ENCODE results near the gene TRIM17.
"Not testable (repeated sequence)": the region's sequence is repeated elsewhere in the genome, so short reads cannot be mapped to it uniquely, and the experiment has no call there.

TRIM17 gene

DNA sequence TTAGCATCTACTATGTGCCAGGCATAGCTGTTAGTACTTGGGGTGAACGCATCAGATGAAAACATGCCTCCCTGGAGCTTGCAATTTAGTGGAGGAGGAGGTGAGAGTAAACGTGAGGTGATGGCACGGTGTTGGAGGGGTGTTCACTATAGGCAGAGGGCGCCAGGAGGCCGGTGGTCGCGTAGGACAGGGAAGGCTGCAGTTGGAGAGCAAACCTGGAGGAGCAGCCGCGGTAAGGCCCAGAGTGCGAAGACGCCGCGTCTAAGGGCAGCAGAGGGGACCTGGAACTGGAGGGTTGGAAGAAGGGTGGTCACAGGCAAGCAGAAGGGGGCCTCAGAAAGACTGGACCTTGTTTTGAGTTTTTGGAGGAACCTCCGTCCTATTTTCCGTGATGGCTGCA lies 30.2 kb upstream of the TRIM17 start:
- no peak for DNase-seq

DNA sequence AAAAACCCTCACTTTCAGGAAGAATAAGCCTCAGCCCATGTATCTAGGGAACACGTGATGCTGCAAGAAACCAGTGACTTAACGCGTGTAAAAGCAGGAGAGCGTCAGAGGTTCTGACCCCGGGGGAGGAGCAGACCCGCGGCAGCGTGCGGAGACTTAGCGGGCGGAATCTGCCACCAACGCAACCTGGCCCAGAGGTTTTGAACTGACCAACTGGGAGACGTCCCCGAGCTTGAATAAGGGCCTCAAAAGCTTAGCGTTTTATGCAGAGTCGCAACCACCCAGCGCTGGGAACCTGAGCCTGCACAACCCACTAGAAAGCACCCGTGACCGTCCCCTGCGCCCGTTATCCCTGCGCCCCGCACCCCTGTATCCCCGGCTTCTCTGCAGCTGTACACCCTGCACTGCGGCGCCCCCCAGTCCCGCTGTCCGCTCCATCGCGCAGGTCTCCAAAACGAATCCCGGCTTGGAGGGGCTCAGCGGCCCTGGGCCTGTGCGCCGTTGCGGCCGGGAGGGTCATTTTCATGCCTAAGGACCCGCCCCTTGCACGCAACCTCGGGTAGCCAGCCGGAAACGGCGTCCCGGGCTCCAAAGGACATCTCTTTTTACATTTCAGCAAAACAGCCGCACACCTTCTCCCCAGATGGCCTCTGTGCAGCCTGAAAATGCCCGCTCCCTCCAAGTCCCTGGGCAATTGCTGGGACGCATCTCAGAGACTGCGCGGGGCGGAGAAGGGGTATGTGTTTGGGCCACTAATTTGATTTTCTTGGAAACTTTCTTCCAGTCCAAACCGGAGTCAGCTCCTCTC lies 29.4 kb upstream of the TRIM17 start:
- no peak for DNase-seq

DNA sequence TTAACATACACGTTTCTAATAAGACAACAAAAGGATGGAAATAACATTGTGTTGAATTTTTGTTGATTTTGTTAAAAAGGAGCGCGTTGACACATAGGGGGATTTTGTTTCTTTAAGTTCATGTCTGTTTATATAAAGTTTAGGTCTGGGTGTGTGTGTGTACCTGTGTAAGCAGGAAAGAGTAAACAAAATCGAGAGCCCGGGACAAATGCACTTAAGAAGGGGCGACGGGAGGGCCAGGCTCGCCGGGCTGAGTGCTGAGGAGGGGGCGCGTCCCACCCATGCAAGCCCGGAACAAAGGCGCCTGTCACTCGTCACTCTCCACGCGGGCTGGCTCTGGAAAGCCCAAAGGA lies 28.8 kb upstream of the TRIM17 start:
- no peak for DNase-seq

DNA sequence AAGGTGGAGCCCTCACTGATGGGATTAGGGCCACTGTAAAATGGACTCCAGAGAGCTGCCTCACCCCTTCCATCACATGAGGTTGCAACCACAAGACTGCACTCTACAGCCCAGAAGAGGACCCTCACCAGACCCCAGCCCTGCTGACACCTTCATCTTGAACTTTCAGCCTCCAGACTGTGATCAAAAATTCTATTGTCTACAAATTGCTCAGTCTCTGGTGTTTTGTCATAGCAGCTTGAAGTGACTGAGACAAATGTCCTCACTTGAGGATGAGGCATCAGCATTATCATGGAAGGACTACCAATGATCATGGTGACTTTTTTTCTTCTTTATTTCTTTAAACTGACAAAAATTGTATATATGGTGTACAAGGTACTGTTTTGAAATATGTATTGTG lies 26.7 kb upstream of the TRIM17 start:
- no peak for DNase-seq

DNA sequence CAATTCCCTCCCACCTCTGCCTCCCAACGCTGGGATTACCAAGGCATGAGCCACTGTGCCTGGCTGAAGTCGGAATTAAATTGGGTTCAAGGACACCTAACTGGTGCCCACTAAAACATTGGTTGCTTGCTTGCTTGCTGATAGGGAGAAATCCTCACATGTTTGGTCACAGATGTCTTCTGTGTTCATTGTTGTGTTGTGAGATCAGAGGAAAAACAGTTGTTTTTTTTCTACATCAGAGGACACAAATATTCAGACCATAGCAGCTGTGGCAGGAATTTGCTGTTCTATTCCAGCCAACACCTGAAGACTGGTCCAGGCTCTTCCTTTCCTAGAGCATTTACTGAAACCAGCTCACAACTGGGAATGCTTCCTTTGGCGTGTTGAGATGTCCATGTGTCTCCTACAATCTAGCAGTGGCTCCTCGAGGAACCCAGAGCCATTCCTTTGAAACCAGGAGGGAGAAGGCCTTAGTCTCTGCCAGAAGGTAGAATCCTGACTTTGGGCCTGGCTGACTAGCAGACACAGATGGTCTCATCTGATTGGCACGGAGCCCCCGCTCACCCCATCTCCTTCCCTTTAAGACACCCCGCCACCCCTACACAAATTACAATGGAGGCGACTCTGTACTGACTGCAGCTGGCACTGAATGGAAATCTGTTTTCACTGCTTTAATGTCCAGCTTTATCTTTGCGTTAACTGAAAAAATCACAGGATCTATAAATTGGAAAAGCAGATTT lies 24.3 kb upstream of the TRIM17 start:
- DNase-seq, result no peak

DNA sequence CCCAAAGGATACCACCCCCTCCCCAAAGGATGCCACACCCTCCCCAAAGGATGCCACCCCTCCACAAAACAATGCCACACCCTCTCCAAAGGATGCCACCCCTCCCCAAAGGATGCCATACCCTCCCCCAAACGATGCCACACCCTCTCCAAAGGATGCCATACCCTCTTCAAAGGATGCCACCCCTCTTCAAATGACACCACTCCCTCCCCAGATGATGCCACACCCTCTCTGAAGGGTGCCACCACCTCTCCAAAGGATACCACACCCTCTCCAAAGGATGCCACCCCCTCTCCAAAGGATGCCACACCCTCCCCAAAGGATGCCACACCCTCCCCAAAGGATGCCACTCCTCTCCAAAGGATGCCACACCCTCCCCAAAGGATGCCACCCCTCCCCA lies 21.6 kb upstream of the TRIM17 start:
- no peak for DNase-seq

DNA sequence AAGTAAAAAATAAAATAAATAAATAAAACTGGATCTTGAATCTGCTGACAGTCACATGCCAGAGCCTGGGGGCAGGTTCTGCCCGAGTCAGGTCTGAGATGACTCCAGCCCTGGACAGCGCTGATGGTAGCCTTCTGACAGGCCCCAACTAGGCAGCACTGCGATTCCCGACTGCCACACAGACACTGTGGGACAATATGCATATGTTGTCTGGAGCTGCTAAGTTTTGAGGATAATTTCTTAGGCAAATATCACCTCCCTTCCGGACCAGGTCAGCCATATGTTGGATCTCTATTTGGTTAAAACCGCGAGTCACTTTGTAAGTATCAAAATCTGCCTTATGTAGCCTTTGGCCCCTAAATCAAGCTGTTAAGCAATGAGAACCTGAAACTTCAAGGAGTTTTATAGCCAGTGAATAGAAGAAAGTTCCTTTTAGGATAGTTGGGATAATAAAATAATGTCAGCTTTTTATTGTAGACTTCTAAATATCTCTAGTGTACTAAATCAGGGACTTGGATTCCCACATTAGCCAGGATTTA lies 20.8 kb upstream of the TRIM17 start:
- no peak for DNase-seq

DNA sequence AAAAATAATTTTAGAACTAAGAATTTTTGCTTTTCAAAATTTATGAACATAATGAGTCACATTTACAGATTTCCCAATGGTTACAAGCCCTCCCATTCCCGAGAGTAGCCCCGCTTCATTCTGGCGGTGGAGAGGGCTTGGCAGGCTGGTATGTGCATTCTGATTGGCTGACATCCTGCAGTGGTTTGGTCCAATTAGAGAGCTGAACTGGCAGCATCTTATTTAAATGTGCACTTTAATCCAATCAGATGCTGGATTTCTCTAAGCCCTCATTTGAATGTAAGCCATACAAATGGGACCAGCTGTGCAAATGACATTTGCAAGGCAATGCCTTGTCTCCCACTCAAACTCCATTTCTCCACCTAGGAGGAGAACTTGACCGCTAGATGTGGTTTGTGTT lies 18.0 kb upstream of the TRIM17 start:
- no peak for DNase-seq

DNA sequence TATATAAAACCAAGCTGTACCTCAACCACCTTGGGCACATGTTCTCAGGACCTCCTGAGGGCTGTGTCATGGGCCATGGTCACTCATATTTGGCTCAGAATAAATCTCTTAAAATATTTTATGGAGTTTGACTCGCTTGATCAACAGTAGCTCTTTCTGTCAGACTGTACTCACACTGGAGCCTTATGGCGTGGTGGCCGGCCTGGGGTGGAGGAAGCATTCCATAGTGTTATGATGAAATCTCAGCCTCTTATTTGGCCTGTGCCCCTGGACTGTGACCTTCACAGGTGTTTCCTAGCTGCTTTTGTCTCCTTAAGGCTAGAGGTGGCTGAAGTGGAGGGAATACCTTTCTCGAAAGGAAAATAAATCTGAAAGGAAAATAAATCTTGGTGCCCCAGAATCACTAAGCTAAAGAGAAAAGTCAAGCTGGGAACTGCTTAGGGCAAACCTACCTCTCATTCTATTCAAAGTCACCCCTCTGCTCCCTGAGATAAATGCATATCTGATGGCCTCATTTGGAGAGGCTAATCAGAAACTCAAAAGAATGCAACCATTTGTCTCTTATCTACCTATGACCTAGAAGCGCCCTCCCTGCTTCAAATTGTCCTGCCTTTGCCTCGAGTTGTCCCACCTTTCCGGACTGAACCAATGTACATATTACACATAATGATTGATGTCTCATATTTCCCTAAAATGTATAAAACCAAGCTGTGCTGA lies 16.8 kb upstream of the TRIM17 start:
- DNase-seq, result not testable (repeated sequence)

DNA sequence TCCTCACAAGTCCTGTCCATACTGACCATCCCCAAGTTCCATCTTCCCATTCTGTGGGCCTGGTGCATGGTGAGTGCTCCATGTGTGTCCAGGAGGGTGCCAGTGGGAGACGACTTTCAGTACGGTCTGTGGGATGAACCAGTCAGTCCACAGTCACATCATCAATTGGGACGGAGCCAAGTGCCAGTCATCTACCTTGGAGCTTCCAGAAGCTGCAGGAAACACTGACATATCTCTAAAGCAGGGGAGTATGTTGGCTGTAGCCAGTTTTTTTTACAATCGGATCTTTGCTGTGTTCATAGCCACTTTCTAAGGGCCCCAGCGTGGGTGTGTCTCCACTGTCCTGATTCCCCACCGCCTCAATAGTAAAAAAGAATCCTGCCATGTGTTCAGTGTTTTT lies 13.6 kb upstream of the TRIM17 start:
- DNase-seq, result no peak

DNA sequence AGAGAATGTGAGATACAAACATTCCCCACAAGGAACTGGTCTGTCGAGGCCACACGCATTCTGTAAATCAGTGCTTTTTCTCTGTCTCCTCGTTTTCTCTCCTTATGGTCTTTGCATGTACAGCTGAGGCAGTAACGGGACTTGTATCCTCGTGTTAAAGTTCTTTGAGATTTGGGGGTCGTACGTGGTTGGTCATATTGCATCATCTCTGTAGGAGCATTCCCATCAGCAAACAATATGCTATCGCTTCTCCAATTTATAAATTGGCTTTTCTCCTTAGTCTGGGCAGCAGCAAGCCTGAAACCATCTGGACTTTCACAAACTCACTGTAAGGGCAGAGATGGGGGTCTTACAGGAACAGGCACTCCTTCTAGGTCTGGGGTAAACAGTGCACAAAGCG lies 13.0 kb upstream of the TRIM17 start:
- no peak for DNase-seq

DNA sequence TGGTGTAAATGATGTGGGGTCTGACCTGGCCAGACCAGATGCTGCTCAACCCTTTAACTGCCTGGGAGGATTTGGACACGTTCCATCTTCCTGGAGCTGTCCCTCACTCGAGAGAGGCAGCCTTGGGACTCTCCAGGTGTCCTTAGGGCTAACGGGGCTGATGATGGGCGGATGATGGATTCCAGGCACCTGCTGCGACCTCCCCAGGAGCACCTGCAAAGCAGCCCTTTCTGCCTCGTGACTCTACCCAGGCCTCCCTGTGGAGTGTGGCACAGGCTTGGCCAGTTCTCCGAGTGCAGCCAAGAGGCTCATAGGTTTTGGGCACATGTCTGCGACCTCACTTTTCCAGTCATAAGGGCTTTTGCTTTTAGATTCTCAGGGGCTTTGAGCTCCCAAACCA lies 12.3 kb upstream of the TRIM17 start:
- no peak for DNase-seq

DNA sequence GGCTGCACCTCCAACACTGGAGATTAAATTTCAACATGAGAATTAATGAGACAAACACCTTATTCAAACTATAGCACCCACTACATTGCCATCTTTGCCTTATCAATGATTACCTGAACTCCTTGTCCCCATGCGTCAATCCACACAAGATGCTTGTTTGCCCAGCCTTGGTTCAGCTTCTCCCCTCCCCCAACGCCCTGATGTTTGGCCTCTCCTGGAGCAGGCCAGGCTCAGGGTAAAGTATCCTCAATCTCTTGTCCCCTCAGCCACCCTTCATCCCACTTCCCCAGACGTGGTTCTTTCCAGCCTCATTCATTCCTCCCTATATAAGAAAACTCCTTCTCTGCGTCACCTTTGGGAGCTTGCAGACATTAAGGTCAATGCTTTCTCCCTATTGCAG lies 11.8 kb upstream of the TRIM17 start:
- DNase-seq, result no peak

DNA sequence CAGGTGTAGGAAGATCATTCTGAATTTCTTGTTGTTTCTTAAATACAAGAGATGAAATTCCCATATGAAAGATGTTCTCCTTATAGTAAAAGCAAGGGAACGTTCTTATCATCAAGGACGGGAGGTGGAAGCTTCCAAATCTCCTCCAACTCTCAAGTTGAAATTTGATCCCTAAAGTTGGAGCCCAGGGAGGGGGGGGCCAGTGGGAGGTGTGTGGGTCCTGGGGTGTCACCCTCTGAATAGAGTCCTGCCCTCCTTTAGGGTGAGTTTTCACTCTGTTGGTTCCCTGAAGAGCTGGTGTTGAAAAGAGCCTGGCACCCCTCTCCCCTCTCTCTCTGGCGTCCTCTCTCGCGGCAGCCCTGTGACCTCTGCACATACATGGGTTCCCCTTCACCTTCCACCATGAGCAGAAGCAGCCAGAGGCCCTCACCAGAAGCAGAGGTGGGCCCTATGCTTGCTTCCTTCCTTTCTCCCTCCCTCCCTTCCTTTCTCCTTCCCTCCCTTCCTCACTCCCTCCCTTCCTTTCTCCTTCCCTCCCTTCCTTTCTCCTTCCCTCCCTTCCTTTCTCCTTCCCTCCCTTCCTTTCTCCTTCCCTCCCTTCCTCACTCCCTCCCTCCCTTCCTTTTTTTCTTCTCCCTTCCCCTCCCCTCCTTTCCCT lies 10.0 kb upstream of the TRIM17 start:
- DNase-seq, result no peak

DNA sequence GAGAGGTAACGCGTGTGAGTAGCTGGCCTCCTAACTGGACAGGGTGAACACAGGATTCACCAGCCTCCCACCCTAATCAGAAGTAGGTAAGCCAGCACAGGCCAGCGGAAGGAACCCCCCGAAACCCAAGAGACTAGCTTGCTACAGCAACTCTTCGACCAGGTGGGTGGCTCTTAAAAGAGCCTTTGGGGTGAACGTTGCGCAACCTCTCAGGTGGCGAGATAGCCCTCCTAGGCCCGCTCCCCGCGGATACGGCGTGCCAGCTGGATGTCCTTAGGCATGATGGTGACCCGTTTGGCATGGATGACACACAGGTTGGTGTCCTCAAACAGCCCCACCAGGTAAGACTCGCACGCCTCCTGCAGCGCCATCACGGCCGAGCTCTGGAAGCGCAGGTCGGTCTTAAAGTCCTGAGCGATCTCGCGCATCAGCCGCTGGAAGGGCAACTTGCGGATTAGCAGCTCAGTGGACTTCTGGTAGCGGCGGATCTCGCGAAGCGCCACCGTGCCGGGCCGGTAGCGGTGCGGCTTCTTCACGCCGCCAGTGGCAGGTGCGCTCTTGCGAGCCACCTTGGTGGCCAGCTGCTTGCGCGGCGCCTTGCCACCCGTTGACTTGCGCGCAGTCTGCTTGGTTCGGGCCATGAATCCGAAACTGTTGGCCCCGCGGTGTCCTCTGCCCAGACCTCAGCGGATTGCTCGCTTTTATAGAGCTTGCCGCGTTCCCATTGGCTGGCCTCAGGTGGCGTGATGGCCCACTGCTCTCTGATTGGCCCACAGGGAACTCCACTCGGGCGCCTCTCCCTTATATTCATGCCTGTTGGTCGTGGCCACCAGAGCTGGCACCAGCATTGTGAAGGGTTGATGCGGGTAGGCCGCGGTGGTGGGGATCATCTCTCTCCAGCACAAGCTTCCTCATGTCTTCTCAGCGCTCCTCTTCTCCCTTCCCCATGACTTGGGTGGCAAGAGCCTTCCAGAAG lies 8.3 kb upstream of the TRIM17 start:
- no peak for DNase-seq

DNA sequence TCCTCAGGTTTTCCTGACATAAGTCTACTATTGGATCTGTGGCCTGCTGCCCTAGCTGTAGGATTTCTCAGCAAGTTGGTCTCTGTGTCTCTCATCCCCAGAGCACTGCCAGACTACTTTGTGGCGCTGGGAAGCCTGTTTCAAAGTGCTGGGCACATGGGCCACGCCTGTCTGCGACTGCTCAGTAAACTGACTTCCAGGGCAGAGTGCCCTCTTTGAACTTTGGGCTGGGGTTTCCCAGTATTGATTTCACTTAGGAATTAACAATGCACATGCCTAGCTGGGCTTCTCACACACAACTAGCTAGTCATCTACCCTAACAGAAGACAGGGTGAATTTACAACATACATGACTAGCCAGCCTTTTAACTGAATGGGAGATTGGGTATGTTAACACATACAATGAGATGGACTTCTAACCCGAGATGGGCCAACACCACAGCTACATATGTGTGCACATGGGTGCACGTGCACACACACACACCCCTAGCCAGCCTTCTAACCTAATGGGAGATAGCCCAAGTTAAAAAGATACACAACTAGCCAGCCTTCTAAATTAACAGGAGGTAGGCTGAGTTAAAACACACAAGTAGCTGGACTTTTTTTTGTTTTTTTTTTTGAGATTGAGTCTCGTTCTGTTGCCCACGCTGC lies 6.9 kb upstream of the TRIM17 start:
- DNase-seq, result no peak

DNA sequence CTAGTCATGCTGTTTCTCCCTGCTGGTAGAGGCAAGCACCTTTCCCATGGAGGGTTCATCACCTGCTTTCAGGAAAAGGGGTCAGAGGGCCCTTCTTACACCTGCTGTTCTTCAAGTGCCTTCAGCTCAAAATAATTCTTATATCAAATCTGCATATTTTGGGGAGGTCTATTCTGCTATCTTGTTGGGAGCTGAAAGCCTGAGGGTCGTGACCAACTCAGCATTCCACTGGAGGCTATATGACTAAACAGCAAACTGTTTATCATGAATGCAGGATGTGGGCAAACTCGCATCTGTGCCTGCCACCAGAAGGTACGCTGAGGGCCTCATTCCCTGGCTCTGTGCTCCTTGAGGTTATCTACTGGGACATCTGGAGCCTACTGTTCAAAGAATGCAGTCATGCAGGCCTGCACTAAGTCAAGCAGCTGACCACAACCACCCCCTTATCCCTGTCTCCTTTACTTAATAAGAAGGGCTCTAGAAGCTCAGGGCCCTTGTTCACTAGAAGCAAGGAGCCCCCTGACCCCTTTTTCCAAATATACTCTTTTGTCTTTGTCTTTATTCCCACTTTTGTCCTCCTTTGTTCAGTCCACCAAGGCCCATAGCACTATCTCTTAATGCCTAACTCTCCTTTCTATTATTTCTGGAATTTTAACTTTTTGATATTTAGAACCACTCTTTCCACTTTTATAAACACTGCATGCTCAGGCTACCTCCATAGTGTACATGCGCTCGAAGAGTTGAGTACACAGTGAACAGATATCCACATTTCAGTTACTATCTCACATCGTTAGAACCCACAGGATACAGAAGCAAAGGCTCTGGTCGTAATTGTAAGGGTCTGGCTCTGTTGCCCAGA lies 4.5 kb upstream of the TRIM17 start:
- no peak for DNase-seq

DNA sequence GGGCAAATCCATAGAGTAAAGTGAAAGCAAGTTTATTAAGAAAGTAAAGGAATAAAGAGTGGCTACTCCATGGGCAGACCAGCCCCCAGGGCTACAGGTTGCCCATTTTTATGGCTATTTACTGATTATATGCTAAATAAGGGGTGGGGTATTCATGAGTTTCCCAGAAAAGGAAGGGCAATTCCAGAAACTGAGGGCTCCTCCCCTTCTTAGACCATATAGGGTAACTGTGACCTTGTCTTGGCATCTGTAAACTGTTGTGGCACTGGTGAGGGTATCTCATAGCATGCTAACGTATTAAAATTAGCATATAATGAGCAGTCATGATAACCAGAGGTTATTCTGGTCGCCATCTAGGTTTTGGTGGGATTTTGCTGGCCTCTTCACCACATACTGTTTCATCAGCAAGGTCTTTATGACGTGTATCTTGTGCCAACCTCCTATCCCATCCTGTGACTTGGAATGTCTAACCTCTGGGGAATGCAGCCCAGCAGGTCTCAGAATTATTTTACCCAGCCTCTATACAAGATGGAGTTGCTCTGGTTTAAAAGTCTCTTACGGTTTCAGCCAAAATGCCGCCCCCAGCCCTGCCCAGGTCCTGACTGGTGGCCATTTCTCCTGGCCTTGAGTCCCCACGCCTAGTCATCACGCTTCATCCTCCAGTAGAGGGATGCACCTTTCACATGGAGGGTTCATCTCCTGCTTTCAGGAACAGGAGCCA lies 982 bp upstream of the TRIM17 start:
- DNase-seq, result no peak

DNA sequence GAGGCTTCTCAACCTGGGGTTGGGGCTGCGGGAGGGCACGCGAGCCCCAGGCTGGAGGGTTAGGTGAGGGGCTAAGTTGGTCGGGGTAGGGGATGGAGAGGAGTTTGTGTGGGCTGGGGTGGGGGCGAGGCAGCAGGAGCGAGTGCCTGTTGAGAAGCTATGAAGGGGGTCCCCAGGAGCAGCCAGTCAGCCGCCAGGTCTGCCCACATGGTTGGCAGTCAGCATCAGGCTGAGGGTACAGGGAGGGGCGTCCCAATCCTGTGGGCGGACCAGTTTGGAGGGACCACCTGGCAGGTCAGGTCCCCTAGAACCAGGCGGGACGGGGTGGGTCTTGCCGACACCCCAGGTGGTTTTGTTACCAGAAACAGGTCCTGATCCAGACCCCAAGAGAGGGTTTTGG lies 400 bp upstream of the TRIM17 start:
- DNase-seq, result no peak

DNA sequence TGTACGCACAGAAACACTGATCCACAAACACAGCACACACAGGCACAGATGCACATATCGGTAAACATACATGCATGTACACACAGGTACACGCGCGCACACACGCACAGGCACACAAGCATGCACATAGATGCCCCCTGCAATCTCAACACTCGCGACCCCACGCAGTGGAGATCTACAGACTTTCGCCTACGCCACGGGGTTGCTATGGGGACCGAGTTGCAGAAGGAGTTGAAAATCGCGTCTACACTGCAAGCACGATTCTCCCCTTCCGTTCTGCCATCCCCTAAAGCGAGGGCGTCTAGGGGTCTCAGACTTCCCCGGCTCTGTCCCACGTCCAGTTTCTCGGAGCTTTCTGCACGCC lies 826 bp downstream of the TRIM17 start:
- no peak for DNase-seq

Data from SIG-M5 (cell line).